ENCODE results near the gene ADCY1. TPM values are rescaled to one million over a fixed set of nuclear protein-coding genes. Genes with fewer than 3 reads are reported as not detected.

The ADCY1 gene
- total and polyA plus RNA-seq, 4 donors: 0.33 to 20.1 (median 4.1) TPM

DNA sequence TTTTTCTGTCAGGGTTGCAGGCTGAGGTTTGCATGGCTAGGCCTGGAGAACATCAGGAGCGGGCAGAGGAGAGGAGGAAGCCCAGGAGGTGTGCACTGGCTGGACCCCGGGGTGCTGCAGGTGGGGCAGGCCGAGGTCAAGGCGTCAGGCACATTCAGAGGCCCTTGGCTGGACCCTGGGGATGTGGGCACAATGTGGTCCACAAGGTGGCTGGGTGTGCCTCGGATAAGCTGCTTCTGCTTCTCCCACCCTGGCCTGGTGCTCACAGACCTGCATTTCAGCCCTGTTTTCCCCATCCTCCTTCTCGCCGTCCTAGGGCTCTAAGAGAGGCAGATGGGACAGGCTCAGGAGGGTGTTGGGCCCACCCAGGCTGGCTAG, 108.2 kb downstream of the ADCY1 start:
- Histone ChIP-seq H3K27me3 (ENCODE audit: control insufficient read depth in 4 of 4, insufficient read depth in 4 of 4, low read length in 3 of 4) (no peaks in the 10 kb centered on the region), H3K27ac (ENCODE audit: low read depth in 1 of 2, low read length in 2 of 2) (no peak overlapping the region), H3K4me3 (ENCODE audit: low read depth in 1 of 3, low read length in 3 of 3) (no peak overlapping the region), H3K4me1 (ENCODE audit: control insufficient read depth in 4 of 4, insufficient read depth in 4 of 4, low read length in 3 of 4) (peaks cover 0 to 2% (median under 1%) of the 10 kb centered on the region in 4 donors), H3K9me3 (ENCODE audit: control insufficient read depth in 4 of 4, low read length in 3 of 4) (no peaks in the 10 kb centered on the region), H3K36me3 (ENCODE audit: control insufficient read depth in 4 of 4, insufficient read depth in 3 of 4, low read depth in 1 of 4, low read length in 3 of 4) (no peaks in the 10 kb centered on the region), H3K9ac (ENCODE audit: low read depth in 1 of 2, low read length in 2 of 2) (no peak overlapping the region)
- WGBS: 91% methylated on average over 7 of the region's 7 CpGs
- no peak for TF ChIP-seq JUND (IDR thresholded peaks at IDR 0.05)
- TF ChIP-seq, protein P1, sequence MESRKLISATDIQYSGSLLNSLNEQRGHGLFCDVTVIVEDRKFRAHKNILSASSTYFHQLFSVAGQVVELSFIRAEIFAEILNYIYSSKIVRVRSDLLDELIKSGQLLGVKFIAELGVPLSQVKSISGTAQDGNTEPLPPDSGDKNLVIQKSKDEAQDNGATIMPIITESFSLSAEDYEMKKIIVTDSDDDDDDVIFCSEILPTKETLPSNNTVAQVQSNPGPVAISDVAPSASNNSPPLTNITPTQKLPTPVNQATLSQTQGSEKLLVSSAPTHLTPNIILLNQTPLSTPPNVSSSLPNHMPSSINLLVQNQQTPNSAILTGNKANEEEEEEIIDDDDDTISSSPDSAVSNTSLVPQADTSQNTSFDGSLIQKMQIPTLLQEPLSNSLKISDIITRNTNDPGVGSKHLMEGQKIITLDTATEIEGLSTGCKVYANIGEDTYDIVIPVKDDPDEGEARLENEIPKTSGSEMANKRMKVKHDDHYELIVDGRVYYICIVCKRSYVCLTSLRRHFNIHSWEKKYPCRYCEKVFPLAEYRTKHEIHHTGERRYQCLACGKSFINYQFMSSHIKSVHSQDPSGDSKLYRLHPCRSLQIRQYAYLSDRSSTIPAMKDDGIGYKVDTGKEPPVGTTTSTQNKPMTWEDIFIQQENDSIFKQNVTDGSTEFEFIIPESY (IDR thresholded peaks at IDR 0.05): no peak
- no peak for TF ChIP-seq RXRA (IDR thresholded peaks at IDR 0.05)
- no peak for TF ChIP-seq GABPA (IDR thresholded peaks at IDR 0.05 in 1 of 2, conservative IDR thresholded peaks at IDR 0.05 in 1 of 2)
- TF ChIP-seq, protein P2, sequence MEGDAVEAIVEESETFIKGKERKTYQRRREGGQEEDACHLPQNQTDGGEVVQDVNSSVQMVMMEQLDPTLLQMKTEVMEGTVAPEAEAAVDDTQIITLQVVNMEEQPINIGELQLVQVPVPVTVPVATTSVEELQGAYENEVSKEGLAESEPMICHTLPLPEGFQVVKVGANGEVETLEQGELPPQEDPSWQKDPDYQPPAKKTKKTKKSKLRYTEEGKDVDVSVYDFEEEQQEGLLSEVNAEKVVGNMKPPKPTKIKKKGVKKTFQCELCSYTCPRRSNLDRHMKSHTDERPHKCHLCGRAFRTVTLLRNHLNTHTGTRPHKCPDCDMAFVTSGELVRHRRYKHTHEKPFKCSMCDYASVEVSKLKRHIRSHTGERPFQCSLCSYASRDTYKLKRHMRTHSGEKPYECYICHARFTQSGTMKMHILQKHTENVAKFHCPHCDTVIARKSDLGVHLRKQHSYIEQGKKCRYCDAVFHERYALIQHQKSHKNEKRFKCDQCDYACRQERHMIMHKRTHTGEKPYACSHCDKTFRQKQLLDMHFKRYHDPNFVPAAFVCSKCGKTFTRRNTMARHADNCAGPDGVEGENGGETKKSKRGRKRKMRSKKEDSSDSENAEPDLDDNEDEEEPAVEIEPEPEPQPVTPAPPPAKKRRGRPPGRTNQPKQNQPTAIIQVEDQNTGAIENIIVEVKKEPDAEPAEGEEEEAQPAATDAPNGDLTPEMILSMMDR (IDR thresholded peaks at IDR 0.05; ENCODE audit: low read depth, low read length, missing input control): no peak
- TF ChIP-seq, protein P3, sequence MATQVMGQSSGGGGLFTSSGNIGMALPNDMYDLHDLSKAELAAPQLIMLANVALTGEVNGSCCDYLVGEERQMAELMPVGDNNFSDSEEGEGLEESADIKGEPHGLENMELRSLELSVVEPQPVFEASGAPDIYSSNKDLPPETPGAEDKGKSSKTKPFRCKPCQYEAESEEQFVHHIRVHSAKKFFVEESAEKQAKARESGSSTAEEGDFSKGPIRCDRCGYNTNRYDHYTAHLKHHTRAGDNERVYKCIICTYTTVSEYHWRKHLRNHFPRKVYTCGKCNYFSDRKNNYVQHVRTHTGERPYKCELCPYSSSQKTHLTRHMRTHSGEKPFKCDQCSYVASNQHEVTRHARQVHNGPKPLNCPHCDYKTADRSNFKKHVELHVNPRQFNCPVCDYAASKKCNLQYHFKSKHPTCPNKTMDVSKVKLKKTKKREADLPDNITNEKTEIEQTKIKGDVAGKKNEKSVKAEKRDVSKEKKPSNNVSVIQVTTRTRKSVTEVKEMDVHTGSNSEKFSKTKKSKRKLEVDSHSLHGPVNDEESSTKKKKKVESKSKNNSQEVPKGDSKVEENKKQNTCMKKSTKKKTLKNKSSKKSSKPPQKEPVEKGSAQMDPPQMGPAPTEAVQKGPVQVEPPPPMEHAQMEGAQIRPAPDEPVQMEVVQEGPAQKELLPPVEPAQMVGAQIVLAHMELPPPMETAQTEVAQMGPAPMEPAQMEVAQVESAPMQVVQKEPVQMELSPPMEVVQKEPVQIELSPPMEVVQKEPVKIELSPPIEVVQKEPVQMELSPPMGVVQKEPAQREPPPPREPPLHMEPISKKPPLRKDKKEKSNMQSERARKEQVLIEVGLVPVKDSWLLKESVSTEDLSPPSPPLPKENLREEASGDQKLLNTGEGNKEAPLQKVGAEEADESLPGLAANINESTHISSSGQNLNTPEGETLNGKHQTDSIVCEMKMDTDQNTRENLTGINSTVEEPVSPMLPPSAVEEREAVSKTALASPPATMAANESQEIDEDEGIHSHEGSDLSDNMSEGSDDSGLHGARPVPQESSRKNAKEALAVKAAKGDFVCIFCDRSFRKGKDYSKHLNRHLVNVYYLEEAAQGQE (IDR thresholded peaks at IDR 0.05): no peak
- TF ChIP-seq YY1 (IDR thresholded peaks at IDR 0.05): no peak
- TF ChIP-seq, protein P4, sequence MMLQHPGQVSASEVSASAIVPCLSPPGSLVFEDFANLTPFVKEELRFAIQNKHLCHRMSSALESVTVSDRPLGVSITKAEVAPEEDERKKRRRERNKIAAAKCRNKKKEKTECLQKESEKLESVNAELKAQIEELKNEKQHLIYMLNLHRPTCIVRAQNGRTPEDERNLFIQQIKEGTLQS (IDR thresholded peaks at IDR 0.05): no peak
- TF ChIP-seq HNF4G (IDR thresholded peaks at IDR 0.05): no peak
- no peak for TF ChIP-seq SP1 (IDR thresholded peaks at IDR 0.05)
- no peak for TF ChIP-seq NR2F2 (IDR thresholded peaks at IDR 0.05)
- no peak for TF ChIP-seq RAD21 (IDR thresholded peaks at IDR 0.05)
- TF ChIP-seq, protein P5, sequence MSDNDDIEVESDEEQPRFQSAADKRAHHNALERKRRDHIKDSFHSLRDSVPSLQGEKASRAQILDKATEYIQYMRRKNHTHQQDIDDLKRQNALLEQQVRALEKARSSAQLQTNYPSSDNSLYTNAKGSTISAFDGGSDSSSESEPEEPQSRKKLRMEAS (IDR thresholded peaks at IDR 0.05): no peak
- no peak for TF ChIP-seq FOXA2 (IDR thresholded peaks at IDR 0.05)
- no peak for TF ChIP-seq TAF1 (conservative IDR thresholded peaks at IDR 0.05)
- DNase-seq (ENCODE audit: low spot score): peak; percentile 13

Measured in liver (tissue), 9 donors.